IPS DF 6.9 (cell line): ENCODE data around the gene MAP2K4.
"Not testable (repeated sequence)": the region's sequence is repeated elsewhere in the genome, so short reads cannot be mapped to it uniquely, and the experiment has no call there.

ENCODE experiments used
- DNase-seq: peaks from one replicate; pipeline ENCODE4 v3.0.0-alpha.2; 2013; ENCODE audit warnings: low read depth, low spot score
- H3K27ac ChIP-seq: one replicate; pipeline ENCODE4 v1.5.1; 2013; ENCODE audit warnings: low read length, control low read depth
- H3K27me3 ChIP-seq: 2 replicates; pipeline ENCODE4 v1.6.1; 2013; ENCODE audit warnings: mild to moderate bottlenecking, low read length; ENCODE audit not compliant: control insufficient read depth, insufficient read depth
- H3K36me3 ChIP-seq: 2 replicates; pipeline ENCODE4 v1.6.1; 2013; ENCODE audit warnings: low read length; ENCODE audit not compliant: control insufficient read depth, insufficient read depth
- H3K4me1 ChIP-seq: 2 replicates; pipeline ENCODE4 v1.6.1; 2013; ENCODE audit warnings: low read length; ENCODE audit not compliant: control insufficient read depth, insufficient read depth
- H3K4me3 ChIP-seq: 2 replicates; pipeline ENCODE4 v1.5.1; 2013; ENCODE audit warnings: mild to moderate bottlenecking, low read length
- H3K9me3 ChIP-seq: 2 replicates; pipeline ENCODE4 v1.6.1; 2013; ENCODE audit warnings: low read length, inconsistent platforms; ENCODE audit not compliant: control insufficient read depth, insufficient read depth
- WGBS: extraction: QIAGEN DNeasy Blood & Tissue Kit; methylation state at CpG from one replicate; pipeline ENCODE4 v1.1.7; 2013; ENCODE audit warnings: mixed read lengths, missing lambda C conversion rate; ENCODE audit not compliant: insufficient read length, insufficient coverage; 5-methylcytosine and 5-hydroxymethylcytosine counted together

The MAP2K4 gene

DNA sequence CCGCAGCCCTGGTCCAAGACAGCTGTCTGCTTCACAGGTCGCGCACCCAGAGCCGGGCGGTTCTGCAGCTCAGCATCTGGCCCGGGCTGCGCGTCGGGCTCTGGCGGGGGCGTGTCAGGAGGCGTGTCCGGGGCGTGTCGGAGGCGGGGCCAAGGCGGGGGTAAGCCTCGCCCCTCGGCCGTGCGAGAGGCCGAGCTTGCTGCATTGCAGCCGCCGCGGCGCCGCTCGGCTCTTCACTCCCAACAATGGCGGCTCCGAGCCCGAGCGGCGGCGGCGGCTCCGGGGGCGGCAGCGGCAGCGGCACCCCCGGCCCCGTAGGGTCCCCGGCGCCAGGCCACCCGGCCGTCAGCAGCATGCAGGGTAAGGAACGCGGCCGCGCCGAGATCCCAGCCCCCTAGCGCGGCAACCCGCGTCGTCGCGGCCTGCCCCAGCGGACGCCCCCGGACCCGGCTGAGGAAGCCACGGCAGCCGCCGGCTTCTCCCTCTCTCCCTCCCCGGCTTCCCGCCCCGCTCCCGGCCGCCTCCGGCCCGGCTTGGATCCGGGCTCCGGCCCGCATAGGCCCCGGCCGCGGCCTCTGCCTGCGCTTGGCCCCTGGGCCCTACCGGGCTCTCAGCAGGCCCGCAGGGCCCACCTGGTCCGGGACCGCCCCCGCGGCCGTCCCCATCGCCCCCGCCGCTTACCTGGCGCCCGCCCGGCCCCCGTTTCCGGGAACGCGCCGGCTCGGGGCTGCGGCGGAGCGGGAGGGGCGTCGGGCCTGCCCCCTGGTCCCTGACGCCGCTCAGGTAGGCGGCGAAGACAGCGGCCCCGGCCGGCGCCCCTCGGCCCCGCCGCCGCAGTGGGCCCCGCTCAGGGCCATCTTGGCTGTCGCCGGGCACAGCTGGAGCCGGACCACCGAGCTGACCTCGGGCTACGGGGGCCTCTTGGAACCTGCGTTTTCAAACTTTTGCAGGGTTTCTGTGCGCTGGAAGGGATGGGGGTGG is at the start of gene MAP2K4:
MAP2K4 (plus strand) TSS at position 236 of the 981 bp plus-strand sequence; CDS start at position 246, 10 bp downstream.
- Histone ChIP-seq H3K4me1 (no peaks in the 10 kb centered on the region), H3K36me3 (no peaks in the 10 kb centered on the region), H3K27ac (no peak within 1 kb of the TSS), H3K9me3 (no peaks in the 10 kb centered on the region), H3K4me3 (peak within 1 kb of the TSS; percentile 93), H3K27me3 (no peaks in the 10 kb centered on the region)
- peak; percentile 41 for DNase-seq
- no CpG with 5 or more reads among the region's 123 CpGs for WGBS

DNA sequence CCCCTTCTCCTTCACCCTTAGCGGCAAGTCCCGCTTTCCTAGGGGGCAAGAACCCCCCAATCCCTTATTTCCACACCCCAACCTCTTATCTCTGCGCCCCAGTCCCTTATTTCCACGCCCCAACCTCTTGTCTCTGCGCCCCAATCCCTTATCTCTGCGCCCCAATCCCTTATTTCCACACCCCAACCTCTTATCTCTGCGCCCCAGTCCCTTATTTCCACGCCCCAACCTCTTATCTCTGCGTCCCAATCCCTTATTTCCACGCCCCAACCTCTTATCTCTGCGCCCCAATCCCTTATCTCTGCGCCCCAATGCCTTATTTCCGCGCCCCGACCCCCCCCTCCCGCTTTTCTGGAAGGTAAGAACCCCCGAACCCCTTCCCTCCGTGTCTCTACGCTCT is 47.9 kb upstream of the MAP2K4 start:
- H3K4me3 ChIP-seq, H3K9me3 ChIP-seq, DNase-seq, H3K27me3 ChIP-seq, H3K36me3 ChIP-seq, H3K4me1 ChIP-seq, H3K27ac ChIP-seq: not testable (repeated sequence)
- no CpG with 5 or more reads among the region's 19 CpGs for WGBS

DNA sequence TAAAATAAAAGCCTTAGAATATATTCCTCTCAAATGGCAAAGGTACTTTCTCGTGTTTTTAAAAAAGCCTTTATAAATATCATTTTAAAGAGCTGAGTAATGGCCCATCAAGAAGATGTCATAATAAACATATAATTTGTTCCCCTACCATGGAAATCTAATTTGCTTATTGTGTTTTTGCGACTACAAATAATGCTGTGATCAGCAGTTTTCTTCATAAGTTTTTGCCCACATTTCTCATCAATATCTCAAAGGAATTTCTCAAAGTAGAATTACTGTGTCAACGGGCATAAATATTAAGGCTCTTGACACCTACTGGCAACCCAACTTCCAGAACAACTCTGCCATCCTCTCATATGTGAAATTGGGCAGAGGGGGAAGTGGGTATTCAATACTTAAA is 40.9 kb upstream of the MAP2K4 start:
- no peaks in the 10 kb centered on the region for H3K9me3 ChIP-seq
- no peak for DNase-seq
- H3K27me3 ChIP-seq: no peaks in the 10 kb centered on the region
- no peak overlapping the region for H3K4me3 ChIP-seq
- H3K4me1 ChIP-seq: no peaks in the 10 kb centered on the region
- H3K27ac ChIP-seq: no peak overlapping the region
- H3K36me3 ChIP-seq: 0 out of 2 replicates have a peak, but pooled peaks cover 5% of the 10 kb centered on the region
- WGBS: no CpG with 5 or more reads among the region's 3 CpGs

DNA sequence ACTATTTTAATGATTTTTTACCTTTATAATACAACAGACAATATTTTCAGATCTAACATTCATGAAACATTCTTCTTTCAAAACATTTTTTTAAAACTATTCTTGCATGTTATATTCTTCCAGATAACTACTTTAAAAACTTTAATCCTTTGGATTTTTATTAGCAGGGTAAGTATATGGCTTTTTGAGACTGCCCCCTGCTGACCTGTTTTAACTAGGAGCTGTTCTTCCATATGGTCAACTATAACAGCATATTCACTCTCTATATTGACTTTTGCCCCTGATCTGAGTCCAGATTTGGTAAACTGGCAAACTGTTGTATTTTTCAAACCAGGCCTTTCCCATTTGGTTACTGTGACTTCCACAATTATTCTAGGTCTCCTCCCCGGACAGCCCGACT is 39.9 kb upstream of the MAP2K4 start:
- Histone ChIP-seq H3K36me3 (0 out of 2 replicates have a peak, but pooled peaks cover 5% of the 10 kb centered on the region), H3K9me3 (no peaks in the 10 kb centered on the region), H3K4me3 (no peak overlapping the region), H3K4me1 (no peaks in the 10 kb centered on the region), H3K27ac (no peak overlapping the region), H3K27me3 (no peaks in the 10 kb centered on the region)
- no peak for DNase-seq
- WGBS: no CpG with 5 or more reads among the region's 2 CpGs

DNA sequence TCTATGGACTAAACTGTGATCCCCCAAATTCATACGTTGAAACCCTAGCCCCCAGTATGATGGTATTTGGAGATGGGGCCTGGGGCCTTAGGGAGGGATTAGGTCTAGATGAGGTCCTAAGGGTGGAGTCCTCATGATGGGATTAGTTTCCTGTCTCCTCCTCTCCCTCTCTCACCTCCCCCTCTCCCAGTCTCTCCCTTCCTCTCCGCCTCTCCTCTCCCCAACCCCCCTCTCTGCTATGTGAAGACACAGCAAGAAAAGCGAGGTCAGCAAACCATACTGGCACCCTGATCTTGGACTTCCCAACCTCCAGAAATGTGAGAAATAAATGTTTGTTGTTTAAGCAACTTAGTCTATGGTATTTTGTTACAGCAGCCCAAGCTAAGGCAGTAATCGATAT is 38.8 kb upstream of the MAP2K4 start:
- no peak for DNase-seq
- no peak overlapping the region for H3K27ac ChIP-seq
- H3K4me3 ChIP-seq: no peak overlapping the region
- WGBS: no CpG with 5 or more reads among the region's 4 CpGs
- no peaks in the 10 kb centered on the region for H3K9me3 ChIP-seq
- H3K4me1 ChIP-seq: 0 out of 2 replicates have a peak, but pooled peaks cover 1% of the 10 kb centered on the region
- H3K36me3 ChIP-seq: 0 out of 2 replicates have a peak, but pooled peaks cover 5% of the 10 kb centered on the region
- H3K27me3 ChIP-seq: no peaks in the 10 kb centered on the region

DNA sequence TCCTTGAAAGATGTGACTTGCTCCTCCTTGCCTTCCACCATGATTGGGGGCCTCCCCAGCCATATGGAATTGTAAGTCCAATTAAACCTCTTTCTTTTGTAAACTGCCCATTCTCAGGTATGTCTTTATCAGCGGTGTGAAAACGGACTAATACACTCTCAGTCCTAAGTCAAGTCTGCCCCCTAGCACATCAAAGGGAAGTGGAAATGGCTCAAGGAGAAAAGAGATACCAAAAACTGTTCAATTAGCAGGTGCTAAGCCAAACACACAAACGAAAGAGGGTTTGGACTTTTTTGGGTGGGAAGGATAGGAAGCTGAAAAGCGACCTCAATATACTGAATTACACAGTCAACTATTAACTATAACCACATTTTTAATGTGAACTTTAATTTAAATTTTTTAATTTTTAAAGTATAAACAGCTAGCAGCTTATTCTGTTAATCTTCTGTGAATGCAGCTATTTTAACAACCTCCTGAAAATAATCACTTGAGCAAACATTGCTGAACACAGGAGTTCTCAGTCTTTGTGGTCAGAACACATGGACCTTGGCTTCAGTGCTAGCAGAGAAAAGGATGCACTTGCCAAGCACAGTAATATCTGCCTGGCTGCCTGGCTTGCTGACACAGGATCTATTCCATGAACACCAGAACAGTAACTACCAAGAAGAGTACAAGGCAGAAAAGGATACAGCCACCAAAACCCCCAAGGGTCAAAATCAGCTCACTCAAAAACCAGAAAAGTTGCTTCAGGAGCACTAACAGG is 34.3 kb upstream of the MAP2K4 start:
- H3K36me3 ChIP-seq: 0 out of 2 replicates have a peak, but pooled peaks cover 2% of the 10 kb centered on the region
- no peak overlapping the region for H3K27ac ChIP-seq
- no CpG with 5 or more reads among the region's 4 CpGs for WGBS
- H3K4me1 ChIP-seq: 0 out of 2 replicates have a peak, but pooled peaks cover 1% of the 10 kb centered on the region
- no peaks in the 10 kb centered on the region for H3K9me3 ChIP-seq
- H3K27me3 ChIP-seq: no peaks in the 10 kb centered on the region
- DNase-seq: no peak
- no peak overlapping the region for H3K4me3 ChIP-seq

DNA sequence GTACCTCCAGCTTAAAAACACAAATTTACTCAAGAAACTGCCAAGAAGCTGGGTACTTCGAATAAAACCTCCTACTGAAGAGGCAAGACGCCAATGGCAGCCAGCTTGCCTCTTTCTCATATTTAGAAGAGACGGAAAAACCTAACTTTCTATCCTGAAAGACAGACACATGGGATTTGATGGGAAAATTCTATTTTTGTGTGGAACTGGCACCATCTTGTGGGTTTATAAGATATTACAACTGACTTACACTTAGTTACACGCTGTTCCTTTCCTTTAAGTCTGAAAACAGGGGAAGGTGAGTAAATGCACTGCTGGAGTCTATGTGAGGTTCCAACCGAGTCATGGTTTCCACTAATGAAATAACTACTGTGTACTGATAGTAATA is 33.7 kb upstream of the MAP2K4 start:
- Histone ChIP-seq H3K9me3 (no peaks in the 10 kb centered on the region), H3K36me3 (0 out of 2 replicates have a peak, but pooled peaks cover 2% of the 10 kb centered on the region), H3K27me3 (no peaks in the 10 kb centered on the region), H3K4me3 (no peak overlapping the region), H3K4me1 (peaks cover 3% of the 10 kb centered on the region; the same call in 1 of the 2 replicates), H3K27ac (no peak overlapping the region)
- no CpG with 5 or more reads among the region's 5 CpGs for WGBS
- no peak for DNase-seq

DNA sequence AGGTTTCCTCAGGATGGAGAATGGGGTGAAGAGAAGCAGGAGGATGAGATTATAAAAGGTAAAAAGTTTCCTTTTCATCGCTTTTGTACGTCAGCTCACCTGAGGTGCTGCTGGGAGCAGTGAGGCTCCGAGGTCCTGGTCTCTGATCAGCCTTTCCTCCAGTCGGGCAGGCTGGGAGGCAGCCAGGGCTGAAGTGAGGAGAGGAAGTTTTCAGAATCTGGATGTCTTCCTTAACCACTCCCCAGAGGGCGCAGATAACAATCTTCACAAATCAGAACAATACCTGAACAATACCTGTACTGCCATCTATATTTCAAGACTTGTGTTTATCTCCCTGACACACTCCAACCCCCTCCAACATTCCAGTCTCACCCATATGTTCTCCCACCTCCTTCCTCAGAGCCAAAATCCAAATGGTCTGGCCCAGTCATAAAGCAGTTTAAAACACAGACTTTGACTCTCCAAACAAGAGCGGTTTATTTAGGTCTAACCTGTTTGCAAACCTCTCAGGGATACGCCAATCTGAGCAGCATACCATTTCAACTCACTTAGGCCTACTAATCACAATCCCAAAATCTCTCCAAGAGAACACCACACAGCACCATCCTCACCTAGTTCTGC is 30.2 kb upstream of the MAP2K4 start:
- peaks cover 3% of the 10 kb centered on the region; the same call in 1 of the 2 replicates for H3K4me1 ChIP-seq
- no peak overlapping the region for H3K4me3 ChIP-seq
- no peaks in the 10 kb centered on the region for H3K9me3 ChIP-seq
- no peak overlapping the region for H3K27ac ChIP-seq
- DNase-seq: no peak
- no CpG with 5 or more reads among the region's 7 CpGs for WGBS
- H3K27me3 ChIP-seq: no peaks in the 10 kb centered on the region
- no peaks in the 10 kb centered on the region for H3K36me3 ChIP-seq

DNA sequence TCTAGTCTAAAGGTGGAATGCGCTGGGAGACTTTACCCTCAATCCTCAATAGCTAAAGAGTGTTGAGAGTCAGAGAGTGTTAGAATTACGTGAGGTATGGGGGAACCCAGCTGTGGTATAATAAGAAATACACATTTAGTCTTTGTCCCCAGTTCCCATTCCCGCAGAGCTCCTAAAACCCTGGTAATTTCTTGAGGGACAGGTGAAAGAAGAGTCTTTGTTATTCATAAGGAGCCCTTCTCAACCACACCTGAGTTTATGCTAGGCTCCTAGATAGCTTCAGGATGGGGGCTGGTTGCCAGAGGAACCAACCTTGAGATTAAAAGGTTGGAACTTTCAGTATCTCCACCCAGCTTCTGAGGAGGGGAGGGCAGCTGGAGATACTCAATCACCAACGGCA is 29.2 kb upstream of the MAP2K4 start:
- peak; percentile 33 for DNase-seq
- WGBS: no CpG with 5 or more reads among the region's 4 CpGs
- Histone ChIP-seq H3K9me3 (no peaks in the 10 kb centered on the region), H3K27ac (no peak overlapping the region), H3K36me3 (no peaks in the 10 kb centered on the region), H3K27me3 (no peaks in the 10 kb centered on the region), H3K4me1 (peaks cover 3% of the 10 kb centered on the region; the same call in 1 of the 2 replicates), H3K4me3 (no peak overlapping the region)

DNA sequence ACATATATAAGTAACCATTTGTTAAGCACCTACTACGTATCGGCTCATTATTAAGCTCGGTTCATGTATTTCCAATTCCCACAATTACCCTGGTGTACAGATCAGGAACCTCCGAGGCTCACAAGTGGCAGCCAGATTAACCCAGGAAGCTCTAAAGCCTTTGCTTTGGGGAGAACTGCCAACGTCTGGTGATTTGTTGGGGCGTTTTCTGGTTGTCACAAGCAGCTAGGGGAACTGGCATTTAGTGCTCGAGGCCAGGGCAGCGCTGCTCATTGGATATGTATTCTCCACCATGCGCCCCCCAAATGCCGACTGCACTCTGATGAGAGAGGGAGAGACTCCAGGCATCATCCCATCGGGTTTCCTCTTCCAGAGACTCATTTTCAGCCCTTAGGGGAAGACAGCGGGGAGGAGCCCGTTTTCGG is 23.9 kb upstream of the MAP2K4 start:
- no peak for DNase-seq
- no peaks in the 10 kb centered on the region for H3K9me3 ChIP-seq
- H3K4me3 ChIP-seq: peak overlapping the region; percentile 98
- H3K4me1 ChIP-seq: peaks cover 1% of the 10 kb centered on the region; the same call in 1 of the 2 replicates
- no CpG with 5 or more reads among the region's 14 CpGs for WGBS
- H3K36me3 ChIP-seq: no peaks in the 10 kb centered on the region
- no peaks in the 10 kb centered on the region for H3K27me3 ChIP-seq
- no peak overlapping the region for H3K27ac ChIP-seq
